Measurements from ENCODE around the gene GMDS.

DNA sequence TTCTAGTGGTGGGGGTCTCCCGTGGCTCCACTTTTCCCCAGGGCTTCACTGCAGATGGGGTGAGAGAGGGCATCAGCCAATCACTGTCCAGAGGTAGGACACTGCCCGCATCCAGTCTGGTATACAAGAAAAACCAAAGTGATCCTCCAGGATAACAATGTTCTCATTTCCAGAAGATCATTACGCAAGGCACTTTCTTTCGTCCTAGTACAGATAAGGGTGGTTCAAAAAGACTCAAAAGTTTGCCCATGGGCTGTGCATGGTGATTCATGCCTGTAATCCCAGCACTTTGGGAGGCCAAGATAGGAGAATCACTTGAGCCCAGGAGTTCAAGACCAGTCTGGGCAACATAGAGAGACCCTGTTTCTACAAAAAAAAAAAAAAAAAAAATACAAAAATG is 16.4 kb downstream of the GMDS start:
- no peak for TF ChIP-seq CTCF (IDR thresholded peaks at IDR 0.05)
- TF ChIP-seq POLR2A (IDR thresholded peaks at IDR 0.05): no peak
- TF ChIP-seq POLR2AphosphoS5 (IDR thresholded peaks at IDR 0.05; ENCODE audit: insufficient read depth in 1 of 2, low read depth in 1 of 2): no peak

Measured in vagina (tissue), 2 donors.